ENCODE data around the gene PARVB. TPM values are rescaled to one million over a fixed set of nuclear protein-coding genes. Genes with fewer than 3 reads are reported as not detected.

Gene PARVB
- polyA plus RNA-seq, 1 experiment = 49.5 TPM

DNA sequence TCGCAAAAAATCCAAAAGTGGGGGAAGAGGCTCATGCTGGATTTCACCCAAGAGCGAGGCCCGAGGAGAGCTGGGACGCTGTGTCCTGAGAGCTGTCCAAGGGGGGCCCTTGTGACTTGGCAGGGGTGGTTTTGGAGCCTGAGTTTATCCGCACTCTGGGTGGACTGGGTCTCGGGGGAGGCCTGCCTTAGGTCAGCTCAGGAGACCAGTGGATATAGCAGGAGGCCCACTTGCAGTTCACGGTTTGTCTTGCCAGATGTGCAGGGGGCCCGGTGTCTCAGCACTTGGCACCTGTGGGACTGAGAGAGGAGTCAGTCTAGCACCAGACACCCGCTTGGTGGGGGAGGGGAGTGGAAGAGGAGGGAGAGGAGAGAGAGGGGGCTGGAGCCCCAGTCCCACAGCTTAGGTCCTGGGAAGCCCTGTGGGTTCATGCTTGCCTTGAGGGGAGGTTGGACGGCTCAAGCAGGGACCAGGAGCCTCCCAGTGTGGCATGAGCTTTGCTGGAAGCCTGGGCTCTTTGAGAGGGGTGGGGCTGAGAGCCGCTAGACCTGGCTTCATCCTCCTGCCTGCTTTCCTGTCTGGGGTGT lies 33.4 kb downstream of the PARVB start:
- TF ChIP-seq, protein P1, sequence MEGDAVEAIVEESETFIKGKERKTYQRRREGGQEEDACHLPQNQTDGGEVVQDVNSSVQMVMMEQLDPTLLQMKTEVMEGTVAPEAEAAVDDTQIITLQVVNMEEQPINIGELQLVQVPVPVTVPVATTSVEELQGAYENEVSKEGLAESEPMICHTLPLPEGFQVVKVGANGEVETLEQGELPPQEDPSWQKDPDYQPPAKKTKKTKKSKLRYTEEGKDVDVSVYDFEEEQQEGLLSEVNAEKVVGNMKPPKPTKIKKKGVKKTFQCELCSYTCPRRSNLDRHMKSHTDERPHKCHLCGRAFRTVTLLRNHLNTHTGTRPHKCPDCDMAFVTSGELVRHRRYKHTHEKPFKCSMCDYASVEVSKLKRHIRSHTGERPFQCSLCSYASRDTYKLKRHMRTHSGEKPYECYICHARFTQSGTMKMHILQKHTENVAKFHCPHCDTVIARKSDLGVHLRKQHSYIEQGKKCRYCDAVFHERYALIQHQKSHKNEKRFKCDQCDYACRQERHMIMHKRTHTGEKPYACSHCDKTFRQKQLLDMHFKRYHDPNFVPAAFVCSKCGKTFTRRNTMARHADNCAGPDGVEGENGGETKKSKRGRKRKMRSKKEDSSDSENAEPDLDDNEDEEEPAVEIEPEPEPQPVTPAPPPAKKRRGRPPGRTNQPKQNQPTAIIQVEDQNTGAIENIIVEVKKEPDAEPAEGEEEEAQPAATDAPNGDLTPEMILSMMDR (IDR thresholded peaks at IDR 0.05; ENCODE audit: low read depth, low read length) = no peak
- ChIA-PET POLR2A (interaction anchor here (0.7 kb wide), 1 partner anchor 366 kb away, joined by 5 read pairs; no protein-coding TSS in a partner anchor), CTCF (interaction anchor here (0.6 to 1.5 kb wide), 3 partner anchors 24 to 569 kb away, joined by 3 to 5 read pairs (median 3); no protein-coding TSS in a partner anchor)
- no peak overlapping the region for H3K27ac ChIP-seq (ENCODE audit: low read depth, low read length)
- no peak for DNase-seq (ENCODE audit: low read depth, low spot score)
- no peak overlapping the region for H3K4me3 ChIP-seq (ENCODE audit: low read depth, low read length)
- H3K9me3 ChIP-seq (ENCODE audit: control insufficient read depth, insufficient read depth, low read length) = peaks cover 10% of the 10 kb centered on the region; the same call in 1 of the 2 replicates
- H3K27me3 ChIP-seq (ENCODE audit: control insufficient read depth, insufficient read depth, low read length) = no peaks in the 10 kb centered on the region

DNA sequence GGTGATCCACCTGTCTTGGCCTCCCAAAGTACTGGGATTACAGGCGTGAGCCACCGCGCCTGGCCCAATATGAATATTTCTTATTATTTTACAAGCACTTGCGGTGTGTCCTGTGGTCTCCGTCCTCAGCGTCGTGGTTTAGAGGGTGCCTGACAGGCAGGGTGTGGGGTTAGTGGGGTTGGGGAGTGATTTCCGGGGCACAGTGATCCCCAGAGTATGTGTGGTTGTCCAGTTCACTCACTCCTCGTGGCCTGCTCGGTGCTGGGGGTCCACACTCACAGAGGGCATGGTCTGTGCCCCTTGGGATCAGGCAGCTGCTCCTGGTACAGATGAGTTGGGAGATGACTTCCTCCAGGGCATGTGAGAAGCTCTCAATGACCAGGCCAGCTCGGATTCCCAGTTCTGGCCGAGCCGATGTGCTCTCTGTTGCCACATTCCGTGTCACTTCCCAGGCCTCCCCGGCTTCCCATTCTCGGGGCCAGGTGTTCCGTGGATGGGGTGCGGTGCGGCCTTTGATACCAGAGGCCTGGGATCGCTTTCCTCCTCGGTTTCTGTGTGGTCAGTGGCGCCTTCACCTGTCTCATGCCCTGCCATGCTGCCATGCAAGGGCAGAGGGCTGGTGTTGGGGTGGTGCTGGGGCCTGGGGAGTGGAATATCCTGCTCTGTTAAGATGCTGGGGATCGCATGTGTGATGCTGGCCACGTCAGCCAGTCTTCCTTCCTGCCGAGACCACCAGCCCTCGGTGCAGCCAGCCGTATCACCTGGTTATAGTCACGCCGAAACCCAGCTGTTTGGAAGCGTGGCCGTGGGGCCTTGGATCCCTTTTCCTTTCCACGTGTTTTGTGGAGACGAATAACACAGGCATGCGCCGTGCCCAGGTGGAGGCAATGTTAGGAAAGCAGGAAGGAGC lies 39.6 kb downstream of the PARVB start:
- no peak for DNase-seq (ENCODE audit: low read depth, low spot score)
- H3K27ac ChIP-seq (ENCODE audit: low read depth, low read length) = no peak overlapping the region
- H3K4me3 ChIP-seq (ENCODE audit: low read depth, low read length) = no peak overlapping the region
- ChIA-PET POLR2A (no interaction called here), CTCF (no interaction called here)
- TF ChIP-seq, protein P1 (IDR thresholded peaks at IDR 0.05; ENCODE audit: low read depth, low read length) = no peak
- H3K9me3 ChIP-seq (ENCODE audit: control insufficient read depth, insufficient read depth, low read length) = peaks cover 10% of the 10 kb centered on the region; the same call in 1 of the 2 replicates
- H3K27me3 ChIP-seq (ENCODE audit: control insufficient read depth, insufficient read depth, low read length) = no peaks in the 10 kb centered on the region

DNA sequence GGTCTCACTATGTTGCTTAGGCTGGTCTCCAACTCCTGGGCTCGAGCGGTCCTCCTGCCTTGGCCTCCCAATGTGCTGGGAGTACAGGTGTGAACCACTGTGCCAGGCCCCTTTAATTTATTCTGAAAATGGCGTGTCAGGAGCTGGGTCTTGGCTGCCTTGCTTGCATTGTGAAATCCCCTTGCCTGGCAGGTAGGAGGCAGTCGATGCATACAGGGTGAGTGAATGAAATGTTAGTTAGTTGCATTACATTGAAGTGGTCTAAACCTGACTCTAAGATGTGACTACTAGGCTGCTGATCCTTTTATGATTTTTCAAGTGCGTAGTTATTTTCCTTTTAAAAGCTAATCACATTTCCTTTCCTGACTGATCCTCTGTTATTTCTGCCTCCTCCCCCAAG lies 42.9 kb downstream of the PARVB start:
- H3K4me3 ChIP-seq (ENCODE audit: low read depth, low read length) = no peak overlapping the region
- ChIA-PET CTCF (interaction anchor here (0.9 kb wide), 1 partner anchor 17 kb away, joined by 3 read pairs; no protein-coding TSS in a partner anchor), POLR2A (no interaction called here)
- DNase-seq (ENCODE audit: low read depth, low spot score) = no peak
- H3K9me3 ChIP-seq (ENCODE audit: control insufficient read depth, insufficient read depth, low read length) = no peaks in the 10 kb centered on the region
- TF ChIP-seq, protein P1 (IDR thresholded peaks at IDR 0.05; ENCODE audit: low read depth, low read length) = no peak
- no peak overlapping the region for H3K27ac ChIP-seq (ENCODE audit: low read depth, low read length)
- H3K27me3 ChIP-seq (ENCODE audit: control insufficient read depth, insufficient read depth, low read length) = no peaks in the 10 kb centered on the region

DNA sequence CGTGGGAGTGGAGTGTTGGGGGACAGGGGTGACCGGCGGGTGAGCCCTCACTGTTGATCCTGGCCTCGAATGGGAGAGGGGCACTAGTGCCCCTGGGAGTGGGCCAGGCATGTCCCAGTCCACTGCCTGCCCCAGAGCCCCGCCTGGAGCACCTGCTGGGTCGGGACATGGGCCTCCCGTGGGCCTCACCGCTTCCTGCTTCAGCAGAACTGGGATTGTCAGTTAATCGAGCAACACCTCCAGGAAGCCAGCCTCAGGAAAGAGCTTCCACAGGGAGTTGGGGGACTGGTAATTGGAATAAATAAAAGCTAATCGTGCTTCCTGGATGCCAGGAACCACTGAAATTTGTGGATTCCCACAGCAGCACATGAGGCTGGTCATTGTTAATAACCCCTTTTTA lies 43.8 kb downstream of the PARVB start:
- no peak for DNase-seq (ENCODE audit: low read depth, low spot score)
- H3K27ac ChIP-seq (ENCODE audit: low read depth, low read length) = no peak overlapping the region
- POLR2A ChIA-PET = interaction anchor here (0.6 kb wide), 2 partner anchors 34 to 75 kb away, joined by 3 to 8 read pairs; no protein-coding TSS in a partner anchor
- H3K9me3 ChIP-seq (ENCODE audit: control insufficient read depth, insufficient read depth, low read length) = no peaks in the 10 kb centered on the region
- H3K4me3 ChIP-seq (ENCODE audit: low read depth, low read length) = no peak overlapping the region
- CTCF ChIA-PET = interaction anchor here (0.9 kb wide), 1 partner anchor 16 kb away, joined by 3 read pairs; no protein-coding TSS in a partner anchor
- no peaks in the 10 kb centered on the region for H3K27me3 ChIP-seq (ENCODE audit: control insufficient read depth, insufficient read depth, low read length)
- TF ChIP-seq, protein P1 (IDR thresholded peaks at IDR 0.05; ENCODE audit: low read depth, low read length) = no peak

Measured in AG04450 (cell line).